Measurements from ENCODE around the gene OR2J3. TPM values are rescaled to one million over a fixed set of nuclear protein-coding genes. Genes with fewer than 3 reads are reported as not detected.
"Not testable (repeated sequence)": the region's sequence is repeated elsewhere in the genome, so short reads cannot be mapped to it uniquely, and the experiment has no call there.

The OR2J3 gene
- total and polyA plus RNA-seq, 2 of the 13 experiments (the other 11 are each of a cell fraction or from before 2014, with no cell fraction given), result 0.70 TPM; not detected in 1

GRCh38 chr6:29155182-29155581 is 47.3 kb downstream of the OR2J3 start:
- FAIRE-seq; POLR2A ChIA-PET; H3K4me1 ChIP-seq (ENCODE audit: insufficient read depth, low read length); H3K4me3 ChIP-seq (replicated peaks in 1 of 3; ENCODE audit: insufficient read depth in 1 of 3, low read depth in 2 of 3, low read length in 3 of 3); H2AFZ ChIP-seq (ENCODE audit: low read length); H4K20me1 ChIP-seq (ENCODE audit: insufficient read depth, low read length); H3K4me2 ChIP-seq (ENCODE audit: low read depth, low read length); H3K9ac ChIP-seq (ENCODE audit: insufficient read depth, low read depth, low read length); H3K79me2 ChIP-seq (ENCODE audit: insufficient read depth, low read length); CTCF ChIA-PET (ENCODE audit: low intra/inter-chr PET ratio, low total read pairs); H3K27ac ChIP-seq (ENCODE audit: extremely low read length, insufficient read depth, low read length); BruUV-seq (replicated peaks); ATAC-seq; intact Hi-C loops (cut with micrococcal nuclease; ENCODE audit: unreplicated experiment); in situ Hi-C loops (cut with HindIII; ENCODE audit: extremely low pct_ligation_motif_present, low pct_unique_long_range_greater_than_20kb); H3K9me3 ChIP-seq (ENCODE audit: low read length); H3K36me3 ChIP-seq (replicated peaks in 1 of 2; ENCODE audit: control insufficient read depth in 1 of 2, insufficient read depth in 2 of 2, low read length in 2 of 2); DNase-seq (ENCODE audit: low spot score); H3K27me3 ChIP-seq (ENCODE audit: control insufficient read depth in 1 of 2, insufficient read depth in 2 of 2, low read length in 2 of 2): not testable (repeated sequence)
- WGBS (ENCODE audit: low lambda C conversion rate), result 0% methylated on average over 1 of the region's 1 CpG

GRCh38 chr6:29159922-29160321 is 52.1 kb downstream of the OR2J3 start:
- BruUV-seq (replicated peaks); intact Hi-C loops (cut with micrococcal nuclease; ENCODE audit: unreplicated experiment); H3K4me2 ChIP-seq (ENCODE audit: low read depth, low read length); H4K20me1 ChIP-seq (ENCODE audit: insufficient read depth, low read length); H3K27ac ChIP-seq (ENCODE audit: extremely low read length, insufficient read depth, low read length); DNase-seq (ENCODE audit: low spot score); H3K9me3 ChIP-seq (ENCODE audit: low read length); H3K4me1 ChIP-seq (ENCODE audit: insufficient read depth, low read length); H3K27me3 ChIP-seq (ENCODE audit: control insufficient read depth in 1 of 2, insufficient read depth in 2 of 2, low read length in 2 of 2); in situ Hi-C loops (cut with HindIII; ENCODE audit: extremely low pct_ligation_motif_present, low pct_unique_long_range_greater_than_20kb); CTCF ChIA-PET (ENCODE audit: low intra/inter-chr PET ratio, low total read pairs); H3K79me2 ChIP-seq (ENCODE audit: insufficient read depth, low read length); H3K9ac ChIP-seq (ENCODE audit: insufficient read depth, low read depth, low read length); FAIRE-seq; H3K4me3 ChIP-seq (replicated peaks in 1 of 3; ENCODE audit: insufficient read depth in 1 of 3, low read depth in 2 of 3, low read length in 3 of 3); ATAC-seq; H2AFZ ChIP-seq (ENCODE audit: low read length); H3K36me3 ChIP-seq (replicated peaks in 1 of 2; ENCODE audit: control insufficient read depth in 1 of 2, insufficient read depth in 2 of 2, low read length in 2 of 2); POLR2A ChIA-PET: not testable (repeated sequence)
- WGBS (ENCODE audit: low lambda C conversion rate), result 77% methylated on average over 16 of the region's 29 CpGs

Other genes starting within 250 kb of the OR2J3 start
- 79.0 and 88.6 TPM in 2 replicates for gene TRIM27, start 184.1 kb upstream of the OR2J3 start, total RNA-seq (2016; rRNA removed; fragmentation: Illumina TruSeq; extraction: Trizol)
- 108 and 112 TPM in 2 replicates for gene TRIM27, start 184.1 kb upstream of the OR2J3 start, polyA plus RNA-seq (2011; rRNA removed)
- gene ZNF311, start 102.7 kb upstream of the OR2J3 start, total RNA-seq (2016; rRNA removed; fragmentation: Illumina TruSeq; extraction: Trizol), result not detected in 2 replicates
- not detected in 2 replicates for gene ZNF311, start 102.7 kb upstream of the OR2J3 start, polyA plus RNA-seq (2011; rRNA removed)
- gene OR2W1, start 62.9 kb upstream of the OR2J3 start, total RNA-seq (2016; rRNA removed; fragmentation: Illumina TruSeq; extraction: Trizol), result not detected in 2 replicates
- gene OR2W1, start 62.9 kb upstream of the OR2J3 start, polyA plus RNA-seq (2011; rRNA removed), result not detected in 2 replicates
- gene OR2B3, start 20.7 kb upstream of the OR2J3 start, total RNA-seq (2016; rRNA removed; fragmentation: Illumina TruSeq; extraction: Trizol), result not detected in 2 replicates
- gene OR2B3, start 20.7 kb upstream of the OR2J3 start, polyA plus RNA-seq (2011; rRNA removed), result not detected in 2 replicates
- gene OR2J1, start 8.6 kb upstream of the OR2J3 start, total RNA-seq (2016; rRNA removed; fragmentation: Illumina TruSeq; extraction: Trizol), result not detected in 2 replicates
- gene OR2J1, start 8.6 kb upstream of the OR2J3 start, polyA plus RNA-seq (2011; rRNA removed), result 0.05 and 0.07 TPM in 2 replicates
- gene OR2J2, start 62.8 kb downstream of the OR2J3 start, total RNA-seq (2016; rRNA removed; fragmentation: Illumina TruSeq; extraction: Trizol), result not detected in 2 replicates
- gene OR2J2, start 62.8 kb downstream of the OR2J3 start, polyA plus RNA-seq (2011; rRNA removed), result 0.09 and 0.36 TPM in 2 replicates
- gene OR14J1, start 193.6 kb downstream of the OR2J3 start, total RNA-seq (2016; rRNA removed; fragmentation: Illumina TruSeq; extraction: Trizol), result not detected in 2 replicates
- gene OR14J1, start 193.6 kb downstream of the OR2J3 start, polyA plus RNA-seq (2011; rRNA removed), result 0.08 and 0.17 TPM in 2 replicates

All from HepG2 (cell line).